ENCODE data around the gene APOB.

Gene APOB

DNA sequence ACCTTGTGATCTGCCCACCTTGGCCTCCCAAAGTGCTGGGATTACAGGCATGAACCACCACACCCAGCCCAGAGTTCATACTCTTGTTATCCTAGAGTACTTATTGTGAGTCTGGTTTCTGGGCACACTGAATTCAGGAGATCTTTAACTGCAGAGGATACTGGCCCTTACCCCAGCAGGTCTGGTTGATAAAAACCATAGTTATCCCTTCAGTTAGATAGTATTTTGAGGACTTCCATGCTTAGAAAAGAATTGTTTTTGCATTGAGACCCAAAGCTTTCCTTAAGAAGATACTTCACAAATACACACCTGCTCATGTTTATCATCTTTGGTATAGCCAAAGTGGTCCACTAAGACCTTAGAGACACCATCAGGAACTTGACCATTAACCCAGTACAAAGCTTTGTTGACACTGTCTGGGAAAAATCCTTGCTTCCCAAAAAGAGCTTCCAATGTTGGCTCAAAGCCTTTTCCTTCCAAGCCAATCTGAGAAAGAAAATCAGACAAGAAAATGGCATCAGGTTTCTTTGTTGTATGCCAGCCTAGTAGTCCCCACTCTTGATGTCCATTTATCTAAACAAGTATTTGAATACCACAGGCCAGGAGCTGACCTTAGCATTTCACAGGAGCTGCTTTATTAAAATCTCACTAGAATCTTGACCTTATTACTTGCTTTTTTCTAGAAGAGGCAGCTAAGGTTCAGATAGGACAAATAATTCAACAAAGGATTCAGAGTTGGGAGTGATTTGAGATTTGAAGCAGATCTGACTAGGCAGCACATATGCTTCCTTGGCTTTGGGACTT, 17.2 kb downstream of the APOB start:
- TF ChIP-seq, protein P1, sequence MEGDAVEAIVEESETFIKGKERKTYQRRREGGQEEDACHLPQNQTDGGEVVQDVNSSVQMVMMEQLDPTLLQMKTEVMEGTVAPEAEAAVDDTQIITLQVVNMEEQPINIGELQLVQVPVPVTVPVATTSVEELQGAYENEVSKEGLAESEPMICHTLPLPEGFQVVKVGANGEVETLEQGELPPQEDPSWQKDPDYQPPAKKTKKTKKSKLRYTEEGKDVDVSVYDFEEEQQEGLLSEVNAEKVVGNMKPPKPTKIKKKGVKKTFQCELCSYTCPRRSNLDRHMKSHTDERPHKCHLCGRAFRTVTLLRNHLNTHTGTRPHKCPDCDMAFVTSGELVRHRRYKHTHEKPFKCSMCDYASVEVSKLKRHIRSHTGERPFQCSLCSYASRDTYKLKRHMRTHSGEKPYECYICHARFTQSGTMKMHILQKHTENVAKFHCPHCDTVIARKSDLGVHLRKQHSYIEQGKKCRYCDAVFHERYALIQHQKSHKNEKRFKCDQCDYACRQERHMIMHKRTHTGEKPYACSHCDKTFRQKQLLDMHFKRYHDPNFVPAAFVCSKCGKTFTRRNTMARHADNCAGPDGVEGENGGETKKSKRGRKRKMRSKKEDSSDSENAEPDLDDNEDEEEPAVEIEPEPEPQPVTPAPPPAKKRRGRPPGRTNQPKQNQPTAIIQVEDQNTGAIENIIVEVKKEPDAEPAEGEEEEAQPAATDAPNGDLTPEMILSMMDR (IDR thresholded peaks at IDR 0.05; ENCODE audit: low read length, missing control alignments) = no peak
- no peak overlapping the region for H3K4me3 ChIP-seq (replicated peaks; ENCODE audit: low read depth, low read length)
- DNase-seq (ENCODE audit: low read depth) = no peak

DNA sequence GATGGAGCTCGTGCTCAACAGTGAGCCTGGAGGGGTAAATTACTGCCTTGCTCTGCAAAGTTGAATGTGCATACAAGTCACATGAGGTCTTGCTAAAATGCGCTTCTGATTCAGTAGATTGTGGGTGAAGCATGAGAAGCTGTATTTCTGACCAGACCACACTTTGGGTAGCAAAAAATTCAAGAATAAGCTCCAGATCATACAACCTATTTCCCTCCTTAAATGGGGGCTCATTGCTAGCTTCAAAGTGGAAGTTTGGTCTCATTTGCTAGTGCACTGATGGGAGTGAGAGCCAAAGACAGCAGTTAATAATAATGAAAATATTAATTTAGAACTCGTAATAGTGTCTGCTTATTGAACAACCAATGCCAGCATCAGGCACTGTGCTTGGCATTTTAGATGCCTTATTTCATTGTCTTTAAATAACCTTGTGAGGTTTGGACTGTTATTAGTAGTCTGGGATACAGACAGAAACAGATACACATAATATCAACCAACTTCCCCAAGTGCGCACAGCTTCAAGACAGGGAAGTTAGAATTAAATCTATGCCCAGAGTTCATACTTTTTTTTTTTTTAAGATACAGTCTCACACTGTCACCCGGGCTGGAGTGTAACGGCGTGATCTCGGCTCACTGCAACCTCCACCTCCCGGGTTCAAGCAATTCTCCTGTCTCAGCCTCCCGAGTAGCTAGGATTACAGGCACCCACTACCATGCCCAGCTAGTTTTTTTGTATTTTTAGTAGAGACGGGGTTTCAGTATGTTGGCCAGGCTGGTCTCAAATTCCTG, 18.0 kb downstream of the APOB start:
- TF ChIP-seq, protein P1 (IDR thresholded peaks at IDR 0.05; ENCODE audit: low read length, missing control alignments) = no peak
- no peak for DNase-seq (ENCODE audit: low read depth)

DNA sequence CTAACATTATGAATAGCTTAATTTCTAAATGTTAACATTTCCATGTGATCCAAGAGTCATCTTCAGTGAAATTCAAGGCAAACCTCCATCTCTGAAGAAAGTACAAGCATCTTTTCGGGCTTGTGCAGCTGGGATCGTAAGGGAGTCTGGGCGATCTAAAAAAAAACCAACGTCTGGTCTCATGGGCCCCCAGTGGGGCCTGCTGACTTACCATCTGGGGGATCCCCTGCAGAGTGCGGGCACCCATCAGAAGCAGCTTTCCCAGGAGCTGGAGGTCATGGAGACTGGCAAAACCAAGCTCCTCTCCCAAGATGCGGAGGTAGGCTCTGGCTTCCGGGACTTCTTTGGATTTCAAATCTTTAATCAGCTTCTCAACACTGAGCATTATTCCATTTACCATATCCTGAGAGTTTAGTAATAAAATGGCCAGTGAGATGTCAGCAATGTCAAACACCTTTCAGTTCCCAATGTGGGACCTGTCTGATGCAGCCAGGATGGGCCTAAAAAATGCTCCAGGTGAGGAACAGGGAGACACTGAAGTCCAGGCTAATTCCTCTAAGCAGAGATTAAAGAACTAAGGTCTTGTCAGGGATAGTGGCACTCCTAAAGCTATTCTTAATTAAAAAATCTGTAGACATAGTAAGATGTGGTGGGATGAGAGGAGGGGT, 19.0 kb downstream of the APOB start:
- no peak overlapping the region for H3K4me3 ChIP-seq (replicated peaks; ENCODE audit: low read depth, low read length)
- DNase-seq (ENCODE audit: low read depth) = no peak
- TF ChIP-seq, protein P1 (IDR thresholded peaks at IDR 0.05; ENCODE audit: low read length, missing control alignments) = no peak

More for the DNA sequence above, 18.0 kb downstream of the APOB start:
- H3K4me3 ChIP-seq (replicated peaks; ENCODE audit: low read depth, low read length) = no peak overlapping the region

DNA sequence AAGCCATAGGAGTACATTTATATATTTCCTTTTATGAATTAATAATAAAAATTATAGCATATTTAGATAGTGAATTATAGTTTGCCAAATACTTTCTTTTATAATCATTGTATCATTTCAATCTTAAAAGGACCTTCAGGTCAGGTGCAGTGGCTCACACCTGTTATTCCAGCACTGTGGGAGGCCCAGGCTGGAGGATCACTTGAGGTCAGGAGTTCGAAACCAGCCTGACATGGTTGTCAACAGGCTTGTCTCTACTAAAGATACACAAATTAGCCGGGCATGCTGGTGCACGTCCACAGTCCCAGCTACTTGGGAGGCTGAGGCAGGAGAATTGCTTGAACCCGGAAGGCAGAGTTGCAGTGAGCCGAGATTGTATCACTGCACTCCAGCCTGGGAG, 19.7 kb downstream of the APOB start:
- TF ChIP-seq, protein P1 (IDR thresholded peaks at IDR 0.05; ENCODE audit: low read length, missing control alignments) = no peak
- H3K4me3 ChIP-seq (replicated peaks; ENCODE audit: low read depth, low read length) = no peak overlapping the region
- no peak for DNase-seq (ENCODE audit: low read depth)

DNA sequence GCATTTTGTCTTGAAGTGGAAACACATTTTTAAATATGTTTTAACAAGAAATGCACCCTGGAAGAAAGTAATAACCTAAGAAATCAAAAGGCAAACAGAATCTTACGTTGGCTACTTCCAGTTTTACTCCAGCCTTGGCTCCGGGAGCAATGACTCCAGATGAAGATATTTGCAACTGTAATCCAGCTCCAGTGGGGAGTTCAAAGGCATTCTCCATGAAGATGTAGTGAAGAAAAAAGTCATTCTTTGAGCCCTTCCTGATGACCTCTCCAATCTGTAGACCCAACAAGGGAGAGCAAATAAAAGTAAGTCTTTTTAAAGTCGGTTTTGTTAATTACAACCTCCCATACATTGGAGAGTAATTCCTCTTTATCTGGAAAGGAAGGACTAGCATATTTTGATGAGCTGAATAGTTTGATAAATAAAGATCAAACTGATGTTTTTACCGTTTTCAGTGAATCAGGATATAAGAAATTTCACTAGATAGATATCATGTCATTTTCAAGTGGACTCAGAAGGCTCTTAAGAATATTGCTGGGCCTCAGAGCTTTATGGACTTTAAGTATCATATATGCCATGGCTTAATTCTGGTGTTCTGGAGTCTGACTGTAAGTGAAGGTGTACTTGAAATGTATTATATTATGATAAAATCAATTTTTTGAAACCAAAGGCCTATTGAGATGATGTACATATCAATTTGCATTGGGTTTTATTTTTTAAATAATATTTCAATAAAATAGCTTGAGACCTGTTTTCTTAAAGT, 20.3 kb downstream of the APOB start:
- no peak overlapping the region for H3K4me3 ChIP-seq (replicated peaks; ENCODE audit: low read depth, low read length)
- TF ChIP-seq, protein P1 (IDR thresholded peaks at IDR 0.05; ENCODE audit: low read length, missing control alignments) = no peak
- no peak for DNase-seq (ENCODE audit: low read depth)

DNA sequence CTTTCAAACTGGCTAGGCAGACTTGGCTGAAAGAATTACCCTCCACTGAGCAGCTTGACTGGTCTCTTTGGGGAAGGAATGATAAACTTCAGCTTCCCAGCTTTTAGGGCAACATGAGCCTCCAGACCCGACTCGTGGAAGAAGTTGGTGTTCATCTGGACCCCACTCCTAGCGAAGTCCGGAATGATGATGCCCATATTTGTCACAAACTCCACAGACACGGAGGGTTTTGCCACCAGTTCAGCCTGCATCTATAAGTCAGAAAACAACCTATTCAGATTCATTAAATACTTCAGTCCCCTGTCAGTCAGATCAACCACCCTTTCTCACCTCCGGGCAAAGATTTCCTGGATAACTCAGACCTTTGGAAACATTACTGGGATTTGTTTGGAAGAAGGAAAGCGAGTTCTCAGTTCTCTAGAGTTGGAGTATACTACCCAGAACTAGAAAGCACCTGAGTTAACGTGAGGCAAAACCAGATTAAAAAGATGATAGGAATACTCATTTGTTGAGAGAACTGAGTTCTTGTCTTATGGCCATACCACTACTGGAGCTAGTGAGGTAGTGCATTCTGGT, 21.0 kb downstream of the APOB start:
- TF ChIP-seq, protein P1 (IDR thresholded peaks at IDR 0.05; ENCODE audit: low read length, missing control alignments) = no peak
- no peak overlapping the region for H3K4me3 ChIP-seq (replicated peaks; ENCODE audit: low read depth, low read length)
- DNase-seq (ENCODE audit: low read depth) = no peak

Data from fibroblast of pulmonary artery (primary cell).